Loucy (cell line): Measurements from ENCODE around the gene VPS18.
A peak's percentile ranks its signal among the peaks of the same experiment; 100 is the strongest.

Experiments
- H2AFZ ChIP-seq: fragments of 200-600 bp; sonication (generic); 2 replicates; pipeline ENCODE4 v1.6.0; 2016; ENCODE audit warnings: antibody characterized with exemption, mild to moderate bottlenecking, low read length, moderate library complexity
- H3F3A ChIP-seq: fragments of 200-600 bp; 2 replicates; pipeline ENCODE4 v1.6.0; 2016; ENCODE audit warnings: antibody characterized with exemption, low read depth, mild to moderate bottlenecking
- H3K27me3 ChIP-seq: fragments of 200-600 bp; sonication (generic); 2 replicates; pipeline ENCODE4 v1.6.1; 2014; ENCODE audit warnings: low read length, mild to moderate bottlenecking; ENCODE audit not compliant: insufficient read depth, poor library complexity, severe bottlenecking
- H3K36me3 ChIP-seq: fragments of 200-600 bp; sonication (generic); 2 replicates; pipeline ENCODE4 v1.6.1; 2016; ENCODE audit warnings: low read length; ENCODE audit not compliant: insufficient read depth
- H3K4me1 ChIP-seq: fragments of 200-600 bp; sonication (generic); 2 replicates; pipeline ENCODE4 v1.5.1; 2014; ENCODE audit warnings: low read length, mild to moderate bottlenecking; ENCODE audit not compliant: insufficient read depth, poor library complexity, severe bottlenecking
- H3K4me2 ChIP-seq: fragments of 200-600 bp; sonication (generic); 2 replicates; pipeline ENCODE4 v1.6.0; 2014; ENCODE audit warnings: antibody characterized with exemption, low read length, low read depth, mild to moderate bottlenecking; ENCODE audit not compliant: poor library complexity, severe bottlenecking
- H3K4me3 ChIP-seq: fragments of 200-600 bp; sonication (generic); 2 replicates; pipeline ENCODE4 v1.5.1; 2014; ENCODE audit warnings: low read length, mild to moderate bottlenecking, mixed read lengths; ENCODE audit not compliant: poor library complexity, severe bottlenecking
- H3K79me2 ChIP-seq: fragments of 200-600 bp; sonication (generic); 2 replicates; pipeline ENCODE4 v1.6.1; 2014; ENCODE audit warnings: low read length; ENCODE audit not compliant: insufficient read depth
- H3K9ac ChIP-seq: fragments of 200-600 bp; sonication (generic); 2 replicates; pipeline ENCODE4 v1.6.0; 2014; ENCODE audit warnings: mild to moderate bottlenecking, low read depth, low read length, moderate library complexity; ENCODE audit not compliant: poor library complexity, severe bottlenecking
- H3K9me2 ChIP-seq: fragments of 200-600 bp; sonication (generic); replicated peaks from 2 replicates; pipeline ENCODE4 v1.6.1; 2016; ENCODE audit warnings: low read depth, low read length, mixed read lengths
- H3K9me3 ChIP-seq: fragments of 200-600 bp; sonication (generic); 2 replicates; pipeline ENCODE4 v1.6.1; 2014; ENCODE audit warnings: mild to moderate bottlenecking, antibody characterized with exemption, low read length, low read depth; ENCODE audit not compliant: insufficient read depth
- H4K20me1 ChIP-seq: fragments of 200-600 bp; sonication (generic); 2 replicates; pipeline ENCODE4 v1.6.0; 2014; ENCODE audit warnings: antibody characterized with exemption, low read length, mild to moderate bottlenecking; ENCODE audit not compliant: insufficient read depth, poor library complexity, severe bottlenecking
- EZH2phosphoT487 ChIP-seq: fragments of 200-600 bp; IDR thresholded peaks from 2 replicates; pipeline ENCODE4 v1.6.1; 2018; ENCODE audit warnings: antibody characterized with exemption, mild to moderate bottlenecking, moderate library complexity, borderline replicate concordance
- TF ChIP-seq, protein P1 (sequence below): fragments of 200-600 bp; sonication (generic); conservative IDR thresholded peaks from 2 replicates; pipeline ENCODE4 v1.5.1; 2014; ENCODE audit warnings: mild to moderate bottlenecking, antibody characterized with exemption, low read length

Gene VPS18

DNA sequence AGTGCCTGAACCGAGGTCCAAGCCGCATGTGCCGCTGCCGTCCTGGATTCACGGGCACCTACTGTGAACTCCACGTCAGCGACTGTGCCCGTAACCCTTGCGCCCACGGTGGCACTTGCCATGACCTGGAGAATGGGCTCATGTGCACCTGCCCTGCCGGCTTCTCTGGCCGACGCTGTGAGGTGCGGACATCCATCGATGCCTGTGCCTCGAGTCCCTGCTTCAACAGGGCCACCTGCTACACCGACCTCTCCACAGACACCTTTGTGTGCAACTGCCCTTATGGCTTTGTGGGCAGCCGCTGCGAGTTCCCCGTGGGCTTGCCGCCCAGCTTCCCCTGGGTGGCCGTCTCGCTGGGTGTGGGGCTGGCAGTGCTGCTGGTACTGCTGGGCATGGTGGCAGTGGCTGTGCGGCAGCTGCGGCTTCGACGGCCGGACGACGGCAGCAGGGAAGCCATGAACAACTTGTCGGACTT lies 42.0 kb downstream of the VPS18 start:
- H3K9me2 ChIP-seq = no peaks in the 10 kb centered on the region
- no peaks in the 10 kb centered on the region for H3K9me3 ChIP-seq
- H4K20me1 ChIP-seq = no peaks in the 10 kb centered on the region
- no peak overlapping the region for H2AFZ ChIP-seq
- H3K79me2 ChIP-seq = no peaks in the 10 kb centered on the region
- TF ChIP-seq EZH2phosphoT487 = no peak
- TF ChIP-seq, protein P1, sequence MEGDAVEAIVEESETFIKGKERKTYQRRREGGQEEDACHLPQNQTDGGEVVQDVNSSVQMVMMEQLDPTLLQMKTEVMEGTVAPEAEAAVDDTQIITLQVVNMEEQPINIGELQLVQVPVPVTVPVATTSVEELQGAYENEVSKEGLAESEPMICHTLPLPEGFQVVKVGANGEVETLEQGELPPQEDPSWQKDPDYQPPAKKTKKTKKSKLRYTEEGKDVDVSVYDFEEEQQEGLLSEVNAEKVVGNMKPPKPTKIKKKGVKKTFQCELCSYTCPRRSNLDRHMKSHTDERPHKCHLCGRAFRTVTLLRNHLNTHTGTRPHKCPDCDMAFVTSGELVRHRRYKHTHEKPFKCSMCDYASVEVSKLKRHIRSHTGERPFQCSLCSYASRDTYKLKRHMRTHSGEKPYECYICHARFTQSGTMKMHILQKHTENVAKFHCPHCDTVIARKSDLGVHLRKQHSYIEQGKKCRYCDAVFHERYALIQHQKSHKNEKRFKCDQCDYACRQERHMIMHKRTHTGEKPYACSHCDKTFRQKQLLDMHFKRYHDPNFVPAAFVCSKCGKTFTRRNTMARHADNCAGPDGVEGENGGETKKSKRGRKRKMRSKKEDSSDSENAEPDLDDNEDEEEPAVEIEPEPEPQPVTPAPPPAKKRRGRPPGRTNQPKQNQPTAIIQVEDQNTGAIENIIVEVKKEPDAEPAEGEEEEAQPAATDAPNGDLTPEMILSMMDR = no peak
- H3K4me3 ChIP-seq = no peak overlapping the region
- no peak overlapping the region for H3K4me2 ChIP-seq
- H3K27me3 ChIP-seq = no peaks in the 10 kb centered on the region
- no peaks in the 10 kb centered on the region for H3K36me3 ChIP-seq
- peaks cover 30% of the 10 kb centered on the region for H3K4me1 ChIP-seq
- H3K9ac ChIP-seq = no peak overlapping the region
- H3F3A ChIP-seq = peaks cover 10% of the 10 kb centered on the region; the same call in 1 of the 2 replicates

DNA sequence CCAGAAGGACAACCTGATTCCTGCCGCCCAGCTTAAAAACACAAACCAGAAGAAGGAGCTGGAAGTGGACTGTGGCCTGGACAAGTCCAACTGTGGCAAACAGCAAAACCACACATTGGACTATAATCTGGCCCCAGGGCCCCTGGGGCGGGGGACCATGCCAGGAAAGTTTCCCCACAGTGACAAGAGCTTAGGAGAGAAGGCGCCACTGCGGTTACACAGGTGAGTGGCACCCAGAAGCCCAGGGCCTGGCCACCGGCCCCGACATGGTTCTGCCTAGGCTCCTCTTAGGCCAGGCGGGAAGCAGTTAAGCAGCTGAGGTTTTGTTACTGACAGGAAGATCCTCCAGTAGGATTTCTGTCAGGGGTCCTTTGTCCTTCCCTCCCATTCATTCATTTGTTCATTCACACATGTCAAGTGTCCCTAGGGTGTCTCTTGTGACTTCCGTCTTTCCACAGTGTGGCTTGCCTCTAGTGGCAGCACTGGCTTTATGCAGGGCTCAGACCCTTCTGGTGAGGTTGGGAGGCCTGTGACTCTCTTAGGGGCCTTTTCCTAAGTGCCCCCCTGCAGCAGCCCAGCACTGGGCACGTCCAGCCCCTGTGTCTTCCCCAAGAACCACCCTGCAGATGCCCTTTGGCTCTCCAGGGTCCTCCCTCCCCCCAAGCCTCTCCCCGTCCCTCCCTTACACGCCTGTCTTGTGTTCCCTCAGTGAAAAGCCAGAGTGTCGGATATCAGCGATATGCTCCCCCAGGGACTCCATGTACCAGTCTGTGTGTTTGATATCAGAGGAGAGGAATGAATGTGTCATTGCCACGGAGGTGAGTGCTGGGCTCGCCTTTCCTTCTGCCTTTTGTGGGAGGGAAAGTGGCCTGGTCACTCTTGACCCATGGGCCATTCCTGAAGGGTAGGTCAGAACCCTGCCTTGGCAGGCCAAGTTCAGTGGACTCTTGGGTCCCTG lies 42.7 kb downstream of the VPS18 start:
- Histone ChIP-seq H3K4me2 (no peak overlapping the region), H3K9me2 (no peaks in the 10 kb centered on the region), H3K79me2 (no peaks in the 10 kb centered on the region), H4K20me1 (no peaks in the 10 kb centered on the region), H3F3A (peaks cover 10% of the 10 kb centered on the region; the same call in 1 of the 2 replicates), H3K9ac (no peak overlapping the region), H3K4me1 (peaks cover 25% of the 10 kb centered on the region), H2AFZ (no peak overlapping the region), H3K9me3 (no peaks in the 10 kb centered on the region), H3K4me3 (no peak overlapping the region), H3K27me3 (no peaks in the 10 kb centered on the region), H3K36me3 (no peaks in the 10 kb centered on the region)
- no peak for TF ChIP-seq EZH2phosphoT487
- TF ChIP-seq, protein P1 = peak; percentile 31

DNA sequence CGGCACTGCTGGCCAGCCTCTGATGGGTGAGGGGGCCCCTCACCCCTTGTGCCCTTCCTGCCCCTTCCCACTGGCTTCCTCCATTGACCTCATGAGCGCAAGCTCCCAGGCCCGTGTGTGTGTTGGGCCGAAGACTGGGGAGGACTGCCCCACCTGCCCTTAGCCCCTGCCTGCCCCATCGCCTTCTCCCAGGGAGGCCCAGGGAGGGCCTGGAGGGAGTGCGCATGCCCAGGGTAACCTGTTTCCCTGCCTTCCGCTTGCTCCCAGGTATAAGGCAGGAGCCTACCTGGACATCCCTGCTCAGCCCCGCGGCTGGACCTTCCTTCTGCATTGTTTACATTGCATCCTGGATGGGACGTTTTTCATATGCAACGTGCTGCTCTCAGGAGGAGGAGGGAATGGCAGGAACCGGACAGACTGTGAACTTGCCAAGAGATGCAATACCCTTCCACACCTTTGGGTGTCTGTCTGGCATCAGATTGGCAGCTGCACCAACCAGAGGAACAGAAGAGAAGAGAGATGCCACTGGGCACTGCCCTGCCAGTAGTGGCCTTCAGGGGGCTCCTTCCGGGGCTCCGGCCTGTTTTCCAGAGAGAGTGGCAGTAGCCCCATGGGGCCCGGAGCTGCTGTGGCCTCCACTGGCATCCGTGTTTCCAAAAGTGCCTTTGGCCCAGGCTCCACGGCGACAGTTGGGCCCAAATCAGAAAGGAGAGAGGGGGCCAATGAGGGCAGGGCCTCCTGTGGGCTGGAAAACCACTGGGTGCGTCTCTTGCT lies 43.7 kb downstream of the VPS18 start:
- no peak overlapping the region for H3K9ac ChIP-seq
- H3F3A ChIP-seq = peaks cover 10% of the 10 kb centered on the region; the same call in 1 of the 2 replicates
- H3K79me2 ChIP-seq = no peaks in the 10 kb centered on the region
- H3K9me3 ChIP-seq = no peaks in the 10 kb centered on the region
- TF ChIP-seq EZH2phosphoT487 = no peak
- TF ChIP-seq, protein P1 = peak; percentile 63
- peaks cover 26% of the 10 kb centered on the region for H3K4me1 ChIP-seq
- no peak overlapping the region for H2AFZ ChIP-seq
- H3K4me3 ChIP-seq = no peak overlapping the region
- H3K4me2 ChIP-seq = no peak overlapping the region
- H4K20me1 ChIP-seq = no peaks in the 10 kb centered on the region
- H3K27me3 ChIP-seq = no peaks in the 10 kb centered on the region
- no peaks in the 10 kb centered on the region for H3K9me2 ChIP-seq
- H3K36me3 ChIP-seq = no peaks in the 10 kb centered on the region
